ENCODE results near the gene DYNLRB1.

Gene DYNLRB1

DNA sequence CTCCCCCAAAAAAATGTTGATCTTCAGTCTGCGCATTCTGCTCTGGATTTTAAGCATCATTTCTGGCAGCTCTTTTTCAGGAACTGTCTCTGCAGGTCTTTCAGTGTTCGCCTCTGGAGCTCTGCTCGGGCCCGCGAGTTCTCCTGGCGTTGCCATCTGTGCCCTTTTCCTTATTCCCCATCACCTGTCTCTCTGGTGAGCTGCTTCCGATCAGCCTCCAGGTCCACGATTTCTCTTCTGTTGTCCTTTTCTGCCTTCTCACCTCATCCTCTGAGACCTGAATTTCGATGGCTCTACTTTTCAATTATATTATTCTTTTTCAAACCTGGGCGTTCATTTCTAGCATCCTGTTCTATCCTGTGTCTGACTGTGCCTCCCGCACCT, 41.7 kb downstream of the DYNLRB1 start:
- Histone ChIP-seq H3K4me1 (ENCODE audit: insufficient read depth, low read length, poor library complexity, severe bottlenecking) (no peaks in the 10 kb centered on the region), H3K36me3 (ENCODE audit: insufficient read depth, low read length) (peaks cover 7% of the 10 kb centered on the region; the same call in 1 of the 2 replicates), H3F3A (ENCODE audit: low read depth) (no peaks in the 10 kb centered on the region), H2AFZ (ENCODE audit: low read length) (no peak overlapping the region), H3K9me3 (ENCODE audit: insufficient read depth, low read depth, low read length) (no peaks in the 10 kb centered on the region), H3K79me2 (ENCODE audit: insufficient read depth, low read length) (no peaks in the 10 kb centered on the region), H3K9ac (ENCODE audit: low read depth, low read length, poor library complexity, severe bottlenecking) (no peak overlapping the region), H3K27me3 (ENCODE audit: insufficient read depth, low read length, poor library complexity, severe bottlenecking) (no peaks in the 10 kb centered on the region), H3K4me3 (ENCODE audit: low read length, poor library complexity, severe bottlenecking) (no peak overlapping the region), H4K20me1 (ENCODE audit: insufficient read depth, low read length, poor library complexity, severe bottlenecking) (no peaks in the 10 kb centered on the region), H3K4me2 (ENCODE audit: low read depth, low read length, poor library complexity, severe bottlenecking) (no peak overlapping the region), H3K9me2 (replicated peaks; ENCODE audit: low read depth, low read length) (no peaks in the 10 kb centered on the region)
- TF ChIP-seq EZH2phosphoT487 (IDR thresholded peaks at IDR 0.05; ENCODE audit: borderline replicate concordance) = no peak
- no peak for TF ChIP-seq CTCF (conservative IDR thresholded peaks at IDR 0.05; ENCODE audit: low read length)

DNA sequence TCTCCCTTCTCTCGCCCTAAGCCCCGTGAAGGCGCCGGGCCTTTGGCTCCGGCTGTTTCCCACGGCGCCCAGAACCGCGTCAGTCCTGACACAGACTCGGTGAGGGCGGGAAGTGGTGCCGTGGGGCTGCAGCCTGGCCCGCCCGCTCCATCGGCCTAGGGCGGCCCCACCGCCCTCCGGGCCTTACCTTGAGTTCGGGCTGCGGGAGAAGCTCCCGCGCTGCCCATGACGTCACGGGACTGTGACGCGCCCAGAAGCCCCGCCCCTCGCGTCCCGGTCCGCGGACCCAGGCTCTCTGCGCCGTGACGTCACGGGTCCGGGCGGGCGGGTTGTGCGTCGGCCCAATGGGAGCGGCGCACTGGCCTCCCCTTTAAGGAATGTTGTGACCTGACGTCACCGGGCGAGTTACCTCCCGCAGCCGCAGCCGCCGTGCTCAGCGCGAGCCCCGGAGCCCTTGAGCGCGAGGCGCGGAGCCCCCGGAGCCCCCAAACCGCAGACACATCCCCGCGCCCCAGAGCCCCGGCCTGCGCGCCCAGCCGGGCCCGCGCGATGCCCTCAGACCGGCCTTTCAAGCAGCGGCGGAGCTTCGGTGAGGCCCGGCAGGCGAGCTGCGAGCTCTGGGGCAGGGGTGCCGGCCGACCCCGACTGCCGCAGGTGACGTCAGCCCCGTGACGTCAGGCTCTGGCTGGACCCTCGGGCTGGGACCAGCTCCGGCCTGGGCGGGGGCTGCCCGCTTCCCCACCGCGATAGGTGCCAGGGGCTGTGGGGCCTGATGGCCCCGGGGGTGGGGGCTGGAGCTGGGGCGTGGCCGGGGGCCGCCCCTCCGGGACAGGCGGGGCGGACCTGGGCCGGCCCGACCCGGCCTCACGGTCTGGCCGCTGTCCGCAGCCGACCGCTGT, 42.3 kb downstream of the DYNLRB1 start, which contains the start of gene MAP1LC3A:
MAP1LC3A (plus strand) TSS at position 399 of the 899 bp plus-strand sequence; CDS start at position 550, 151 bp downstream.
- Histone ChIP-seq H3K79me2 (ENCODE audit: insufficient read depth, low read length) (no peaks in the 10 kb centered on the region), H3F3A (ENCODE audit: low read depth) (no peaks in the 10 kb centered on the region), H3K36me3 (ENCODE audit: insufficient read depth, low read length) (peaks cover 7% of the 10 kb centered on the region; the same call in 1 of the 2 replicates), H3K4me3 (ENCODE audit: low read length, poor library complexity, severe bottlenecking) (no peak within 1 kb of the TSS), H3K9ac (ENCODE audit: low read depth, low read length, poor library complexity, severe bottlenecking) (no peak within 1 kb of the TSS), H4K20me1 (ENCODE audit: insufficient read depth, low read length, poor library complexity, severe bottlenecking) (no peaks in the 10 kb centered on the region), H2AFZ (ENCODE audit: low read length) (no peak within 1 kb of the TSS), H3K4me2 (ENCODE audit: low read depth, low read length, poor library complexity, severe bottlenecking) (no peak within 1 kb of the TSS), H3K9me3 (ENCODE audit: insufficient read depth, low read depth, low read length) (no peaks in the 10 kb centered on the region), H3K9me2 (replicated peaks; ENCODE audit: low read depth, low read length) (no peaks in the 10 kb centered on the region), H3K27me3 (ENCODE audit: insufficient read depth, low read length, poor library complexity, severe bottlenecking) (no peaks in the 10 kb centered on the region), H3K4me1 (ENCODE audit: insufficient read depth, low read length, poor library complexity, severe bottlenecking) (no peaks in the 10 kb centered on the region)
- TF ChIP-seq EZH2phosphoT487 (IDR thresholded peaks at IDR 0.05; ENCODE audit: borderline replicate concordance) (no peak), CTCF (conservative IDR thresholded peaks at IDR 0.05; ENCODE audit: low read length) (no peak)

GRCh38 chr20:34559311-34560140, 43.3 kb downstream of the DYNLRB1 start:
- Histone ChIP-seq H4K20me1 (ENCODE audit: insufficient read depth, low read length, poor library complexity, severe bottlenecking) (no peaks in the 10 kb centered on the region), H3F3A (ENCODE audit: low read depth) (no peaks in the 10 kb centered on the region), H3K9me3 (ENCODE audit: insufficient read depth, low read depth, low read length) (no peaks in the 10 kb centered on the region), H2AFZ (ENCODE audit: low read length) (no peak overlapping the region), H3K36me3 (ENCODE audit: insufficient read depth, low read length) (peaks cover 7% of the 10 kb centered on the region; the same call in 1 of the 2 replicates), H3K4me1 (ENCODE audit: insufficient read depth, low read length, poor library complexity, severe bottlenecking) (no peaks in the 10 kb centered on the region), H3K27me3 (ENCODE audit: insufficient read depth, low read length, poor library complexity, severe bottlenecking) (no peaks in the 10 kb centered on the region), H3K9me2 (replicated peaks; ENCODE audit: low read depth, low read length) (no peaks in the 10 kb centered on the region), H3K79me2 (ENCODE audit: insufficient read depth, low read length) (no peaks in the 10 kb centered on the region), H3K9ac (ENCODE audit: low read depth, low read length, poor library complexity, severe bottlenecking) (no peak overlapping the region), H3K4me2 (ENCODE audit: low read depth, low read length, poor library complexity, severe bottlenecking) (no peak overlapping the region), H3K4me3 (ENCODE audit: low read length, poor library complexity, severe bottlenecking) (no peak overlapping the region)
- TF ChIP-seq EZH2phosphoT487 (IDR thresholded peaks at IDR 0.05; ENCODE audit: borderline replicate concordance) (no peak), CTCF (conservative IDR thresholded peaks at IDR 0.05; ENCODE audit: low read length) (no peak)

All from Loucy (cell line).